Left lung (tissue), 10 donors: ENCODE measurements around the gene SLF1. TPM values are rescaled to one million over a fixed set of nuclear protein-coding genes. Genes with fewer than 3 reads are reported as not detected.

Experiments used
- ATAC-seq: fragments of 200-7000 bp; cut with Tn5 transposase; one replicate; pipeline ENCODE4 v1.9.1; 2020; ENCODE audit warnings: moderate library complexity
- DNase-seq, 4 donors: peaks; one replicate each; pipeline ENCODE4 v3.0.0-alpha.2; 2013 to 2020
- H3K27ac ChIP-seq, 2 donors: fragments of 200-600 bp; sonication (generic) in 1 of 2; one replicate each; pipeline versions ENCODE4 v1.5.0 to v1.8.0; 2020 to 2021
- H3K27me3 ChIP-seq, 2 donors: fragments of 200-600 bp; sonication (generic) in 1 of 2; one replicate each; pipeline versions ENCODE4 v1.5.0 to v1.8.0; 2020 to 2021
- H3K36me3 ChIP-seq, 2 donors: fragments of 200-600 bp; sonication (generic) in 1 of 2; one replicate each; pipeline versions ENCODE4 v1.5.0 to v1.8.0; 2020 to 2021
- H3K4me1 ChIP-seq, 2 donors: fragments of 200-600 bp; one replicate each; pipeline ENCODE4 v1.8.0; 2021
- H3K4me3 ChIP-seq, 2 donors: fragments of 200-600 bp; sonication (generic) in 1 of 2; one replicate each; pipeline versions ENCODE4 v1.5.0 to v1.8.0; 2020 to 2021; ENCODE audit warnings: mild to moderate bottlenecking in 1 of 2
- H3K9me3 ChIP-seq, 2 donors: fragments of 200-600 bp; sonication (generic) in 1 of 2; one replicate each; pipeline versions ENCODE4 v1.5.0 to v1.8.0; 2020 to 2021
- CTCF ChIP-seq, 2 donors: fragments of 200-600 bp; sonication (generic) in 1 of 2; IDR thresholded peaks; one replicate each; pipeline versions ENCODE4 v1.5.0 to v1.8.0; 2021; ENCODE audit warnings: antibody characterized with exemption in 2 of 2
- intact Hi-C, 2 donors: fragments of 100-400 bp; cut with DNase I; formaldehyde crosslinking; loops; one replicate each; pipeline versions ENCODE4 v1.11.2 to v1.14.2; 2022
- polyA plus RNA-seq, 6 donors: library from polyadenylated mRNA; unstranded; fragments of 120-200 nt; gene quantifications; one replicate each; pipeline ENCODE4 v1.2.1, GENCODE V29; 2013; ENCODE audit not compliant: insufficient read length in 6 of 6
- total RNA-seq, 2 donors: library from RNA; stranded (reverse); fragmentation: NEBNext Ultra II Directional; extraction: Animal tissue kit (Norgen Biotek cat#: 25700); gene quantifications; one replicate each; pipeline ENCODE4 v1.2.1, GENCODE V29; 2021
- donor health status: DM: no; HTN: yes; CAD: no.
- donor health status: DM: no; HTN: no; CAD: no.

The SLF1 gene
- total and polyA plus RNA-seq, 8 donors, result 5.7 to 22.0 (median 17.8) TPM

GRCh38 chr5:94711785-94712184 lies 93.3 kb downstream of the SLF1 start:
- Histone ChIP-seq H3K9me3 (no peaks in the 10 kb centered on the region), H3K27ac (no peak overlapping the region), H3K36me3 (peaks cover 0 to 52% of the 10 kb centered on the region in 2 donors), H3K4me1 (no peaks in the 10 kb centered on the region), H3K27me3 (no peaks in the 10 kb centered on the region), H3K4me3 (no peak overlapping the region)
- TF ChIP-seq CTCF (IDR thresholded peaks at IDR 0.05), result no peak
- ATAC-seq (no peak), DNase-seq (no peak)
- intact Hi-C loops, result no loop called here

GRCh38 chr5:94715768-94716167 lies 97.3 kb downstream of the SLF1 start:
- Histone ChIP-seq H3K36me3 (peaks cover 0 to 20% of the 10 kb centered on the region in 2 donors), H3K9me3 (peaks cover 0 to 2% of the 10 kb centered on the region in 2 donors), H3K4me3 (no peak overlapping the region), H3K27ac (no peak overlapping the region), H3K27me3 (no peaks in the 10 kb centered on the region), H3K4me1 (no peaks in the 10 kb centered on the region)
- peak in 1 of 4 donors; percentile 53 for DNase-seq
- intact Hi-C loops, result no loop called here
- no peak for ATAC-seq
- TF ChIP-seq CTCF (IDR thresholded peaks at IDR 0.05), result no peak

- ATAC-seq, result no peak
- no peak for DNase-seq
- Histone ChIP-seq H3K4me1 (no peaks in the 10 kb centered on the region), H3K36me3 (no peaks in the 10 kb centered on the region), H3K27ac (no peak overlapping the region), H3K27me3 (no peaks in the 10 kb centered on the region), H3K4me3 (no peak overlapping the region), H3K9me3 (no peaks in the 10 kb centered on the region)
- intact Hi-C loops, result no loop called here
- TF ChIP-seq CTCF (IDR thresholded peaks at IDR 0.05), result no peak
These were observed 106.7 kb downstream of the SLF1 start for GRCh38 chr5:94725142-94725541.

GRCh38 chr5:94731471-94731870 lies 113.0 kb downstream of the SLF1 start:
- no peak overlapping the region for H3K4me3 ChIP-seq
- DNase-seq (no peak), ATAC-seq (no peak)
- no peaks in the 10 kb centered on the region for H3K36me3 ChIP-seq
- intact Hi-C loops, result no loop called here
- TF ChIP-seq CTCF (IDR thresholded peaks at IDR 0.05), result no peak
- no peak overlapping the region for H3K27ac ChIP-seq
- no peaks in the 10 kb centered on the region for H3K4me1 ChIP-seq
- no peaks in the 10 kb centered on the region for H3K27me3 ChIP-seq
- no peaks in the 10 kb centered on the region for H3K9me3 ChIP-seq

GRCh38 chr5:94736498-94736897 lies 118.0 kb downstream of the SLF1 start:
- no peaks in the 10 kb centered on the region for H3K9me3 ChIP-seq
- no peak overlapping the region for H3K27ac ChIP-seq
- no peaks in the 10 kb centered on the region for H3K36me3 ChIP-seq
- no peak for TF ChIP-seq CTCF (IDR thresholded peaks at IDR 0.05)
- H3K4me1 ChIP-seq, result no peaks in the 10 kb centered on the region
- intact Hi-C loops, result no loop called here
- H3K4me3 ChIP-seq, result no peak overlapping the region
- H3K27me3 ChIP-seq, result no peaks in the 10 kb centered on the region
- no peak for DNase-seq
- no peak for ATAC-seq
